GM23338 (cell line): ENCODE measurements around the gene CHSY1. TPM values are rescaled to one million over a fixed set of nuclear protein-coding genes. Genes with fewer than 3 reads are reported as not detected.

Experiments
- ATAC-seq: fragments of 200-7000 bp; cut with Tn5 transposase; 3 replicates; pipeline ENCODE4 v1.9.1; 2020
- DNase-seq: peaks from one replicate; pipeline ENCODE4 v3.0.0-alpha.2; 2015; ENCODE audit warnings: low spot score
- H2AFZ ChIP-seq: fragments of 200-600 bp; sonication (generic); 2 replicates; pipeline ENCODE4 v1.8.0; 2016; ENCODE audit warnings: antibody characterized with exemption, mild to moderate bottlenecking, moderate library complexity
- H3F3A ChIP-seq: fragments of 200-600 bp; sonication (generic); replicated peaks from 2 replicates; pipeline ENCODE4 v1.8.0; 2017; ENCODE audit warnings: antibody characterized with exemption, mixed run types, low read depth
- H3K27ac ChIP-seq: fragments of 200-600 bp; sonication (generic); 2 replicates; pipeline ENCODE4 v1.6.1; 2016; ENCODE audit warnings: low read depth
- H3K27me3 ChIP-seq: fragments of 200-600 bp; sonication (generic); 2 replicates; pipeline ENCODE4 v1.8.0; 2016; ENCODE audit warnings: mild to moderate bottlenecking, mixed run types, moderate library complexity; ENCODE audit not compliant: insufficient read depth
- H3K36me3 ChIP-seq: fragments of 200-600 bp; sonication (generic); 2 replicates; pipeline ENCODE4 v1.8.0; 2016; ENCODE audit warnings: mild to moderate bottlenecking; ENCODE audit not compliant: insufficient read depth
- H3K4me1 ChIP-seq: fragments of 200-600 bp; sonication (generic); 2 replicates; pipeline ENCODE4 v1.8.0; 2016; ENCODE audit warnings: mild to moderate bottlenecking, moderate library complexity; ENCODE audit not compliant: insufficient read depth
- H3K4me2 ChIP-seq: fragments of 200-600 bp; sonication (generic); 2 replicates; pipeline ENCODE4 v1.7.1; 2017; ENCODE audit warnings: mixed run types
- H3K4me3 ChIP-seq: fragments of 200-600 bp; sonication (generic); 2 replicates; pipeline ENCODE4 v1.6.1; 2016; ENCODE audit warnings: mixed run types
- H3K79me2 ChIP-seq: fragments of 200-600 bp; sonication (generic); replicated peaks from 2 replicates; pipeline ENCODE4 v1.8.0; 2017; ENCODE audit warnings: mild to moderate bottlenecking; ENCODE audit not compliant: insufficient read depth
- H3K9me2 ChIP-seq: fragments of 200-600 bp; sonication (generic); 2 replicates; pipeline ENCODE4 v1.8.0; 2017; ENCODE audit not compliant: insufficient read depth
- H4K20me1 ChIP-seq: fragments of 200-600 bp; sonication (generic); replicated peaks from 2 replicates; pipeline ENCODE4 v1.8.0; 2017; ENCODE audit warnings: mild to moderate bottlenecking; ENCODE audit not compliant: insufficient read depth
- H3K27ac Mint-ChIP-seq: 2 replicates; pipeline ENCODE4 v1.8.0; 2020; ENCODE audit warnings: inconsistent platforms, mild to moderate bottlenecking, moderate library complexity, mixed read lengths
- H3K27me3 Mint-ChIP-seq: 3 replicates; pipeline ENCODE4 v1.8.0; 2022; ENCODE audit warnings: low read depth, mild to moderate bottlenecking, moderate library complexity, mixed read lengths, inconsistent platforms; ENCODE audit not compliant: insufficient read depth, poor library complexity
- H3K36me3 Mint-ChIP-seq: 3 replicates; pipeline ENCODE4 v1.8.0; 2021; ENCODE audit warnings: low read depth, mild to moderate bottlenecking, inconsistent platforms, moderate library complexity, mixed read lengths
- H3K4me1 Mint-ChIP-seq: 3 replicates; pipeline ENCODE4 v1.8.0; 2020; ENCODE audit warnings: mild to moderate bottlenecking, inconsistent platforms, mixed read lengths
- H3K4me3 Mint-ChIP-seq: 3 replicates; pipeline ENCODE4 v1.8.0; 2021; ENCODE audit warnings: moderate library complexity, mild to moderate bottlenecking, inconsistent platforms, mixed read lengths
- H3K9me3 Mint-ChIP-seq: 3 replicates; pipeline ENCODE4 v1.8.0; 2020; ENCODE audit warnings: moderate library complexity, mild to moderate bottlenecking, inconsistent platforms, mixed read lengths
- CREB1 ChIP-seq: fragments of 250-450 bp; sonication (Bioruptor Pico); IDR thresholded peaks from 2 replicates; pipeline ENCODE4 v1.5.0; 2020; ENCODE audit warnings: low read depth, mild to moderate bottlenecking, moderate library complexity
- EZH2 ChIP-seq: fragments of 200-600 bp; sonication (generic); IDR thresholded peaks from one replicate; pipeline ENCODE4 v1.8.0; 2017; ENCODE audit warnings: antibody characterized with exemption, mild to moderate bottlenecking, low read depth; ENCODE audit not compliant: unreplicated experiment
- EZH2phosphoT487 ChIP-seq: fragments of 200-600 bp; sonication (generic); IDR thresholded peaks from one replicate; pipeline ENCODE4 v1.8.1; 2018; ENCODE audit warnings: antibody characterized with exemption; ENCODE audit not compliant: unreplicated experiment
- JUNB ChIP-seq: IDR thresholded peaks from one replicate; pipeline ENCODE4 v1.6.1; 2016; ENCODE audit warnings: antibody characterized with exemption; ENCODE audit not compliant: unreplicated experiment
- NANOG ChIP-seq: IDR thresholded peaks from 2 replicates; pipeline ENCODE4 v1.6.1; 2016; ENCODE audit warnings: antibody characterized with exemption, borderline replicate concordance
- POLR2AphosphoS5 ChIP-seq: IDR thresholded peaks from 2 replicates; pipeline ENCODE4 v1.6.1; 2016; ENCODE audit warnings: antibody characterized with exemption, low read depth
- STAT1 ChIP-seq: IDR thresholded peaks from one replicate; pipeline ENCODE4 v1.6.1; 2016; ENCODE audit warnings: antibody characterized with exemption; ENCODE audit not compliant: unreplicated experiment
- ZNF114 ChIP-seq: fragments of 250-450 bp; sonication (Bioruptor Pico); IDR thresholded peaks from 2 replicates; pipeline ENCODE4 v1.5.0; 2020; ENCODE audit warnings: mild to moderate bottlenecking, moderate library complexity
- ZNF331 ChIP-seq: fragments of 250-450 bp; sonication (Bioruptor Pico); IDR thresholded peaks from 2 replicates; pipeline ENCODE4 v1.5.0; 2020; ENCODE audit warnings: low read depth, mild to moderate bottlenecking, moderate library complexity
- polyA plus RNA-seq: library from polyadenylated mRNA; unstranded; fragments of >200 nt; fragmentation: Nextera tagmentation; extraction: Ambion mirVana; gene quantifications from 2 replicates; pipeline ENCODE4 v1.2.1, GENCODE V29; 2016
- total RNA-seq: library from RNA; depleted of rRNA; stranded (reverse); fragments of >200 nt; shearing (Covaris generic); gene quantifications from 2 replicates; pipeline ENCODE4 v1.2.3, GENCODE V29; 2014
- TF ChIP-seq, protein P1 (sequence below), 2 experiments: fragments of 200-600 bp in 1 of 2; sonication (generic) in 1 of 2; conservative IDR thresholded peaks; 2 replicates each; pipeline versions ENCODE4 v1.5.1 to v1.6.1; 2016 to 2017; ENCODE audit warnings: antibody characterized with exemption in 2 of 2, low read depth in 2 of 2, mild to moderate bottlenecking in 2 of 2, moderate library complexity in 1 of 2
- TF ChIP-seq, protein P2 (sequence below): IDR thresholded peaks from one replicate; pipeline ENCODE4 v1.6.1; 2018; ENCODE audit warnings: antibody characterized with exemption; ENCODE audit not compliant: unreplicated experiment
- TF ChIP-seq, protein P3 (sequence below): IDR thresholded peaks from 2 replicates; pipeline ENCODE4 v1.6.1; 2016; ENCODE audit warnings: antibody characterized with exemption
- TF ChIP-seq, protein P4 (sequence below): fragments of 250-450 bp; sonication (Bioruptor Pico); IDR thresholded peaks from 2 replicates; pipeline ENCODE4 v1.5.0; 2020; ENCODE audit warnings: mild to moderate bottlenecking, moderate library complexity

CHSY1 gene
- total and polyA plus RNA-seq, 2 experiments from 2014 or later = 9.8 to 47.7 TPM

DNA sequence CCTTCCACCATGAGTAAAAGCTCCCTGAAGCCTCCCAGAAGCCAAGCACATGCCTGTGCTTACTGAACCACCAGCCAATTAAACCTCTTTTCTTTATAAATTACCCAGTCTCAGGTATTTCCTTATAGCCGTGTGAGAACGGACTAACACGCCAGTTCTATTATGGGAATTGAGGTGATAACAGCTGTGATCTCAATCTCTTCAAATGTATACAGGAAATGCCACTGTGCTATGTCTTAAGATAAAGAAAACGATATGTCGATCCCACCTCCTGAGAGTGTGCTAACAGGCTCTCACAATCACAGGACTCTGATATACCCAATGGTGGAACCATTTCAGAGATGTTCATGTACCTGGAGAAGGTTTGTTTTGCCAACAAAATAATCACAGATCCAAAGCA lies 26.2 kb downstream of the CHSY1 start:
- H3K4me2 ChIP-seq = no peak overlapping the region
- H3K4me1 Mint-ChIP-seq = peaks cover 29% of the 10 kb centered on the region
- DNase-seq (no peak), ATAC-seq (no peak)
- no peaks in the 10 kb centered on the region for H3K27me3 ChIP-seq
- H3K9me2 ChIP-seq = no peaks in the 10 kb centered on the region
- H3K9me3 Mint-ChIP-seq = no peaks in the 10 kb centered on the region
- no peak overlapping the region for H3K27ac ChIP-seq
- no peaks in the 10 kb centered on the region for H3F3A ChIP-seq
- H3K4me3 ChIP-seq = no peak overlapping the region
- TF ChIP-seq ZNF114 (CRISPR knock-in tag) (no peak), CREB1 (CRISPR knock-in tag) (no peak), EZH2phosphoT487 (no peak), ZNF331 (CRISPR knock-in tag) (no peak), NANOG (no peak), EZH2 (no peak), POLR2AphosphoS5 (no peak), STAT1 (no peak), JUNB (no peak)
- TF ChIP-seq, protein P1, sequence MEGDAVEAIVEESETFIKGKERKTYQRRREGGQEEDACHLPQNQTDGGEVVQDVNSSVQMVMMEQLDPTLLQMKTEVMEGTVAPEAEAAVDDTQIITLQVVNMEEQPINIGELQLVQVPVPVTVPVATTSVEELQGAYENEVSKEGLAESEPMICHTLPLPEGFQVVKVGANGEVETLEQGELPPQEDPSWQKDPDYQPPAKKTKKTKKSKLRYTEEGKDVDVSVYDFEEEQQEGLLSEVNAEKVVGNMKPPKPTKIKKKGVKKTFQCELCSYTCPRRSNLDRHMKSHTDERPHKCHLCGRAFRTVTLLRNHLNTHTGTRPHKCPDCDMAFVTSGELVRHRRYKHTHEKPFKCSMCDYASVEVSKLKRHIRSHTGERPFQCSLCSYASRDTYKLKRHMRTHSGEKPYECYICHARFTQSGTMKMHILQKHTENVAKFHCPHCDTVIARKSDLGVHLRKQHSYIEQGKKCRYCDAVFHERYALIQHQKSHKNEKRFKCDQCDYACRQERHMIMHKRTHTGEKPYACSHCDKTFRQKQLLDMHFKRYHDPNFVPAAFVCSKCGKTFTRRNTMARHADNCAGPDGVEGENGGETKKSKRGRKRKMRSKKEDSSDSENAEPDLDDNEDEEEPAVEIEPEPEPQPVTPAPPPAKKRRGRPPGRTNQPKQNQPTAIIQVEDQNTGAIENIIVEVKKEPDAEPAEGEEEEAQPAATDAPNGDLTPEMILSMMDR (conservative IDR thresholded peaks at IDR 0.05; ENCODE audit: low read depth in 2 of 2) = no peak
- TF ChIP-seq, protein P2, sequence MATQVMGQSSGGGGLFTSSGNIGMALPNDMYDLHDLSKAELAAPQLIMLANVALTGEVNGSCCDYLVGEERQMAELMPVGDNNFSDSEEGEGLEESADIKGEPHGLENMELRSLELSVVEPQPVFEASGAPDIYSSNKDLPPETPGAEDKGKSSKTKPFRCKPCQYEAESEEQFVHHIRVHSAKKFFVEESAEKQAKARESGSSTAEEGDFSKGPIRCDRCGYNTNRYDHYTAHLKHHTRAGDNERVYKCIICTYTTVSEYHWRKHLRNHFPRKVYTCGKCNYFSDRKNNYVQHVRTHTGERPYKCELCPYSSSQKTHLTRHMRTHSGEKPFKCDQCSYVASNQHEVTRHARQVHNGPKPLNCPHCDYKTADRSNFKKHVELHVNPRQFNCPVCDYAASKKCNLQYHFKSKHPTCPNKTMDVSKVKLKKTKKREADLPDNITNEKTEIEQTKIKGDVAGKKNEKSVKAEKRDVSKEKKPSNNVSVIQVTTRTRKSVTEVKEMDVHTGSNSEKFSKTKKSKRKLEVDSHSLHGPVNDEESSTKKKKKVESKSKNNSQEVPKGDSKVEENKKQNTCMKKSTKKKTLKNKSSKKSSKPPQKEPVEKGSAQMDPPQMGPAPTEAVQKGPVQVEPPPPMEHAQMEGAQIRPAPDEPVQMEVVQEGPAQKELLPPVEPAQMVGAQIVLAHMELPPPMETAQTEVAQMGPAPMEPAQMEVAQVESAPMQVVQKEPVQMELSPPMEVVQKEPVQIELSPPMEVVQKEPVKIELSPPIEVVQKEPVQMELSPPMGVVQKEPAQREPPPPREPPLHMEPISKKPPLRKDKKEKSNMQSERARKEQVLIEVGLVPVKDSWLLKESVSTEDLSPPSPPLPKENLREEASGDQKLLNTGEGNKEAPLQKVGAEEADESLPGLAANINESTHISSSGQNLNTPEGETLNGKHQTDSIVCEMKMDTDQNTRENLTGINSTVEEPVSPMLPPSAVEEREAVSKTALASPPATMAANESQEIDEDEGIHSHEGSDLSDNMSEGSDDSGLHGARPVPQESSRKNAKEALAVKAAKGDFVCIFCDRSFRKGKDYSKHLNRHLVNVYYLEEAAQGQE = no peak
- TF ChIP-seq, protein P3, sequence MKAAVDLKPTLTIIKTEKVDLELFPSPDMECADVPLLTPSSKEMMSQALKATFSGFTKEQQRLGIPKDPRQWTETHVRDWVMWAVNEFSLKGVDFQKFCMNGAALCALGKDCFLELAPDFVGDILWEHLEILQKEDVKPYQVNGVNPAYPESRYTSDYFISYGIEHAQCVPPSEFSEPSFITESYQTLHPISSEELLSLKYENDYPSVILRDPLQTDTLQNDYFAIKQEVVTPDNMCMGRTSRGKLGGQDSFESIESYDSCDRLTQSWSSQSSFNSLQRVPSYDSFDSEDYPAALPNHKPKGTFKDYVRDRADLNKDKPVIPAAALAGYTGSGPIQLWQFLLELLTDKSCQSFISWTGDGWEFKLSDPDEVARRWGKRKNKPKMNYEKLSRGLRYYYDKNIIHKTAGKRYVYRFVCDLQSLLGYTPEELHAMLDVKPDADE = no peak
- TF ChIP-seq, protein P4, sequence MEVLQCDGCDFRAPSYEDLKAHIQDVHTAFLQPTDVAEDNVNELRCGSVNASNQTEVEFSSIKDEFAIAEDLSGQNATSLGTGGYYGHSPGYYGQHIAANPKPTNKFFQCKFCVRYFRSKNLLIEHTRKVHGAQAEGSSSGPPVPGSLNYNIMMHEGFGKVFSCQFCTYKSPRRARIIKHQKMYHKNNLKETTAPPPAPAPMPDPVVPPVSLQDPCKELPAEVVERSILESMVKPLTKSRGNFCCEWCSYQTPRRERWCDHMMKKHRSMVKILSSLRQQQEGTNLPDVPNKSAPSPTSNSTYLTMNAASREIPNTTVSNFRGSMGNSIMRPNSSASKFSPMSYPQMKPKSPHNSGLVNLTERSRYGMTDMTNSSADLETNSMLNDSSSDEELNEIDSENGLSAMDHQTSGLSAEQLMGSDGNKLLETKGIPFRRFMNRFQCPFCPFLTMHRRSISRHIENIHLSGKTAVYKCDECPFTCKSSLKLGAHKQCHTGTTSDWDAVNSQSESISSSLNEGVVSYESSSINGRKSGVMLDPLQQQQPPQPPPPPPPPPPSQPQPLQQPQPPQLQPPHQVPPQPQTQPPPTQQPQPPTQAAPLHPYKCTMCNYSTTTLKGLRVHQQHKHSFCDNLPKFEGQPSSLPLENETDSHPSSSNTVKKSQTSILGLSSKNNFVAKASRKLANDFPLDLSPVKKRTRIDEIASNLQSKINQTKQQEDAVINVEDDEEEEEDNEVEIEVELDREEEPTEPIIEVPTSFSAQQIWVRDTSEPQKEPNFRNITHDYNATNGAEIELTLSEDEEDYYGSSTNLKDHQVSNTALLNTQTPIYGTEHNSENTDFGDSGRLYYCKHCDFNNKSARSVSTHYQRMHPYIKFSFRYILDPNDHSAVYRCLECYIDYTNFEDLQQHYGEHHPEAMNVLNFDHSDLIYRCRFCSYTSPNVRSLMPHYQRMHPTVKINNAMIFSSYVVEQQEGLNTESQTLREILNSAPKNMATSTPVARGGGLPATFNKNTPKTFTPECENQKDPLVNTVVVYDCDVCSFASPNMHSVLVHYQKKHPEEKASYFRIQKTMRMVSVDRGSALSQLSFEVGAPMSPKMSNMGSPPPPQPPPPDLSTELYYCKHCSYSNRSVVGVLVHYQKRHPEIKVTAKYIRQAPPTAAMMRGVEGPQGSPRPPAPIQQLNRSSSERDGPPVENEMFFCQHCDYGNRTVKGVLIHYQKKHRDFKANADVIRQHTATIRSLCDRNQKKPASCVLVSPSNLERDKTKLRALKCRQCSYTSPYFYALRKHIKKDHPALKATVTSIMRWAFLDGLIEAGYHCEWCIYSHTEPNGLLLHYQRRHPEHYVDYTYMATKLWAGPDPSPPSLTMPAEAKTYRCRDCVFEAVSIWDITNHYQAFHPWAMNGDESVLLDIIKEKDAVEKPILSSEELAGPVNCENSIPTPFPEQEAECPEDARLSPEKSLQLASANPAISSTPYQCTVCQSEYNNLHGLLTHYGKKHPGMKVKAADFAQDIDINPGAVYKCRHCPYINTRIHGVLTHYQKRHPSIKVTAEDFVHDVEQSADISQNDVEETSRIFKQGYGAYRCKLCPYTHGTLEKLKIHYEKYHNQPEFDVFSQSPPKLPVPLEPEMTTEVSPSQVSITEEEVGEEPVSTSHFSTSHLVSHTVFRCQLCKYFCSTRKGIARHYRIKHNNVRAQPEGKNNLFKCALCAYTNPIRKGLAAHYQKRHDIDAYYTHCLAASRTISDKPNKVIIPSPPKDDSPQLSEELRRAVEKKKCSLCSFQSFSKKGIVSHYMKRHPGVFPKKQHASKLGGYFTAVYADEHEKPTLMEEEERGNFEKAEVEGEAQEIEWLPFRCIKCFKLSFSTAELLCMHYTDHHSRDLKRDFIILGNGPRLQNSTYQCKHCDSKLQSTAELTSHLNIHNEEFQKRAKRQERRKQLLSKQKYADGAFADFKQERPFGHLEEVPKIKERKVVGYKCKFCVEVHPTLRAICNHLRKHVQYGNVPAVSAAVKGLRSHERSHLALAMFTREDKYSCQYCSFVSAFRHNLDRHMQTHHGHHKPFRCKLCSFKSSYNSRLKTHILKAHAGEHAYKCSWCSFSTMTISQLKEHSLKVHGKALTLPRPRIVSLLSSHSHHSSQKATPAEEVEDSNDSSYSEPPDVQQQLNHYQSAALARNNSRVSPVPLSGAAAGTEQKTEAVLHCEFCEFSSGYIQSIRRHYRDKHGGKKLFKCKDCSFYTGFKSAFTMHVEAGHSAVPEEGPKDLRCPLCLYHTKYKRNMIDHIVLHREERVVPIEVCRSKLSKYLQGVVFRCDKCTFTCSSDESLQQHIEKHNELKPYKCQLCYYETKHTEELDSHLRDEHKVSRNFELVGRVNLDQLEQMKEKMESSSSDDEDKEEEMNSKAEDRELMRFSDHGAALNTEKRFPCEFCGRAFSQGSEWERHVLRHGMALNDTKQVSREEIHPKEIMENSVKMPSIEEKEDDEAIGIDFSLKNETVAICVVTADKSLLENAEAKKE (CRISPR knock-in tag) = no peak
- peaks cover 3% of the 10 kb centered on the region for H3K27me3 Mint-ChIP-seq
- H3K27ac Mint-ChIP-seq = no peak overlapping the region
- H2AFZ ChIP-seq = no peak overlapping the region
- H3K36me3 Mint-ChIP-seq = peaks cover 14% of the 10 kb centered on the region; the same call in 2 of the 3 replicates
- no peak overlapping the region for H3K4me3 Mint-ChIP-seq
- H3K4me1 ChIP-seq = no peaks in the 10 kb centered on the region
- peaks cover 97% of the 10 kb centered on the region for H3K79me2 ChIP-seq
- H3K36me3 ChIP-seq = 0 out of 2 replicates have a peak, but pooled peaks cover 5% of the 10 kb centered on the region
- H4K20me1 ChIP-seq = peaks cover 18% of the 10 kb centered on the region
